RWPE1 (cell line): ENCODE data around the gene GPR142.
A peak's percentile ranks its signal among the peaks of the same experiment; 100 is the strongest.

Source experiments
- CTCF ChIA-PET: fragments of 350-600 bp; sonication (Branson Sonifier 250); formaldehyde crosslinking; extraction: SDS; loops from one replicate; lab custom pipeline; 2021; lab: Yijun Ruan, JAX
- POLR2A ChIA-PET: fragments of 400-600 bp; formaldehyde crosslinking; extraction: SDS; loops from one replicate; lab custom pipeline; 2020; ENCODE audit warnings: antibody characterized with exemption; ENCODE audit not compliant: low non-redundant PET; lab: Yijun Ruan, JAX
- DNase-seq: peaks from one replicate; pipeline ENCODE4 v3.0.0; 2012; ENCODE audit warnings: low spot score
- H3K27ac ChIP-seq: fragments of 450-650 bp; 2 replicates; pipeline ENCODE4 v1.5.1; 2017
- TF ChIP-seq, protein P1 (sequence below): fragments of 450-650 bp; conservative IDR thresholded peaks from 2 replicates; pipeline ENCODE4 v1.5.1; 2017; ENCODE audit warnings: low read depth, mild to moderate bottlenecking

Gene GPR142

GRCh38 chr17:74410001-74410443 is 42.7 kb downstream of the GPR142 start:
- DNase-seq, result no peak
- CTCF ChIA-PET, result interaction anchor here (1.3 kb wide), 1 partner anchor 47 kb away, joined by 4 read pairs; no protein-coding TSS in a partner anchor

DNA sequence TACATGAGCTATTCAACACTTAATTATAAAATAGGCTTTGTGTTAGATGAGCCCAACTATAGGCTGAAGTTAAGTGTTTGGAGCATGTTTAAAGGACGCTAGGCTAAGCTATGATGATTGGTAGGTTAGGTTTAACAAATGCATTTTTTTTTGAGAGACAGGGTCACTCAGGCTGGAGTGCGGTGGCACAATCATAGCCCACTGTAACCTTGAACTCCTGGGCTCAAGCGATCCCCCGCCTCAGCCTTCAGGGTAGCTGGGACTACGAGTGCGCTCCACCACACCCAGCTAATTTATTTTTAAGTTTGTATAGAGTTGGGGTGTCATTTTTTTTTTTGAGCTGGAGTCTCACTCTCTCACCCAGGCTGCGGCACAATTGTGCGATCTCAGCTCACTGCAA is 45.3 kb downstream of the GPR142 start:
- no peak overlapping the region for H3K27ac ChIP-seq
- no peak for DNase-seq
- TF ChIP-seq, protein P1, sequence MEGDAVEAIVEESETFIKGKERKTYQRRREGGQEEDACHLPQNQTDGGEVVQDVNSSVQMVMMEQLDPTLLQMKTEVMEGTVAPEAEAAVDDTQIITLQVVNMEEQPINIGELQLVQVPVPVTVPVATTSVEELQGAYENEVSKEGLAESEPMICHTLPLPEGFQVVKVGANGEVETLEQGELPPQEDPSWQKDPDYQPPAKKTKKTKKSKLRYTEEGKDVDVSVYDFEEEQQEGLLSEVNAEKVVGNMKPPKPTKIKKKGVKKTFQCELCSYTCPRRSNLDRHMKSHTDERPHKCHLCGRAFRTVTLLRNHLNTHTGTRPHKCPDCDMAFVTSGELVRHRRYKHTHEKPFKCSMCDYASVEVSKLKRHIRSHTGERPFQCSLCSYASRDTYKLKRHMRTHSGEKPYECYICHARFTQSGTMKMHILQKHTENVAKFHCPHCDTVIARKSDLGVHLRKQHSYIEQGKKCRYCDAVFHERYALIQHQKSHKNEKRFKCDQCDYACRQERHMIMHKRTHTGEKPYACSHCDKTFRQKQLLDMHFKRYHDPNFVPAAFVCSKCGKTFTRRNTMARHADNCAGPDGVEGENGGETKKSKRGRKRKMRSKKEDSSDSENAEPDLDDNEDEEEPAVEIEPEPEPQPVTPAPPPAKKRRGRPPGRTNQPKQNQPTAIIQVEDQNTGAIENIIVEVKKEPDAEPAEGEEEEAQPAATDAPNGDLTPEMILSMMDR, result no peak
- ChIA-PET CTCF (interaction anchor here (0.6 kb wide), 2 partner anchors 20 to 113 kb away, joined by 3 read pairs; no protein-coding TSS in a partner anchor), POLR2A (no interaction called here)

More at GRCh38 chr17:74410001-74410443, 42.7 kb downstream of the GPR142 start:
- TF ChIP-seq, protein P1, result no peak
- POLR2A ChIA-PET, result no interaction called here
- 0 out of 2 replicates have a peak overlapping the region, but pooled peaks have one; percentile 2 for H3K27ac ChIP-seq

DNA sequence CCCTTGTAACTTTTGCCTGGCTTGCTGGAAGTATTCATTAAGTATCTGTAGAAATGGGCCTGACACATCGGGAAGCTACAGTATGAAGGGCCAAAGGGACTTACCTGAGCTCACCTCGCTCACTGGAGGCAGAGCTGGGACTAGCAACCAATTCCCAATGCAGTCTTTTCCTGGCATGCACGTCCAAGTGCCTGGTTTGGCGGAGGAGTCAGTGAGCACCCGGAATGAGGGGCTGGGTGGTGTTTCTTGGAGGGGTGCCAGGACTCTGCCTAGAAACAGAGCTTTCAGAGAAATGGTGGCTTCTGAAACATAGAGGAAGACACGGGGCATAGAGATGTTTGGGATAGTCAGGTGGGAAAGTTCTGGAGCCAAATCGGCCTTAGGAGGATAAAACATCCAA is 46.2 kb downstream of the GPR142 start:
- CTCF ChIA-PET, result interaction anchor here (0.7 to 0.8 kb wide), 2 partner anchors 22 to 45 kb away, joined by 3 to 4 read pairs; no protein-coding TSS in a partner anchor
- H3K27ac ChIP-seq, result no peak overlapping the region
- no peak for DNase-seq
- POLR2A ChIA-PET, result no interaction called here
- TF ChIP-seq, protein P1, result no peak

- TF ChIP-seq, protein P1, result no peak
- CTCF ChIA-PET, result no interaction called here
- POLR2A ChIA-PET, result no interaction called here
- H3K27ac ChIP-seq, result no peak overlapping the region
- DNase-seq, result no peak
Observed at GRCh38 chr17:74414510-74414909, 47.2 kb downstream of the GPR142 start.

DNA sequence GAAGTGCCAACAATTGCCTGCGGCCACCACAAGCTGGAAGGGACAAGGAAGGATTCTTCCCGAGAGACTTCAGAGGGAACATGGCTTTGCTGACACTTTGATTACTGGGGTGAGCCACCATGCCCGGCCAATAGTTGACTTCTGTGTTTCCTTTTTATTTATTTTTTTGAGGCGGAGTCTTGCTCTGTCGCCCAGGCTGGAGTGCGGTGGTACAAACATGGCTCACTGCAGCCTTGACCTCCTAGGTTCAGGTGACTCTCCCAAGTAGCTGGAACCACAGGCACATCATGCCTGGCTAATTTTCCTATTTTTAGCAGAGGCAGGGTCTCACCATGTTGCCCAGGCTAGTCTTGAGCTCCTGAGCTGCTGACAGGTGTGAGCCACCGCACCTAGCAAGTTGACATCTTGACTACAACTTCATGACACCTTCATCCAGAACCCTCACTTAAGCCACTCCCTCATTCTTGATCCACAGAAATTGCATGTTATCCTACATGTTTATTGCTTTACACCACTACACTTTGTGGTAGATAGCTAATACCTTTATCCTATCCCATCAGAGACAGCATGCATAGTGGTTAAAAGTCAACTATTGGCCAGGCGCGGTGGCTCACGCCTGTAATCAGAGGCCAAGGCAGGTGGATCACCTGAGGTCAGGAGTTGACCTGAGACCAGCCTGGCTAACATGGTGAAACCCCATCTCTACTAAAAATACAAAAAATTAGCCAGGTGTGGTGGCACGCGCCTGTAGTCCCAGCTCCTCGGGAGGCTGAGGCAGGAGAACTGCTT is 48.5 kb downstream of the GPR142 start:
- no peak for DNase-seq
- TF ChIP-seq, protein P1, result no peak
- CTCF ChIA-PET, result interaction anchor here (0.5 to 0.7 kb wide), 4 partner anchors 11 to 427 kb away, joined by 3 to 4 read pairs (median 3); no protein-coding TSS in a partner anchor
- H3K27ac ChIP-seq, result no peak overlapping the region
- POLR2A ChIA-PET, result no interaction called here

- DNase-seq, result peak; percentile 79
- ChIA-PET POLR2A (no interaction called here), CTCF (interaction anchor here (0.6 to 1.9 kb wide), 3 partner anchors 39 to 77 kb away, joined by 3 to 11 read pairs (median 4); no protein-coding TSS in a partner anchor)
- TF ChIP-seq, protein P1, result no peak
- H3K27ac ChIP-seq, result peak overlapping the region; percentile 20; the same call in 1 of the 2 replicates
Observed at GRCh38 chr17:74417178-74418045, 50.1 kb downstream of the GPR142 start.
